ENCODE results near the gene VPS54. TPM values are rescaled to one million over a fixed set of nuclear protein-coding genes. Genes with fewer than 3 reads are reported as not detected.

VPS54 gene
- total RNA-seq, 1 experiment from 2014 or later, result 14.6 TPM

DNA sequence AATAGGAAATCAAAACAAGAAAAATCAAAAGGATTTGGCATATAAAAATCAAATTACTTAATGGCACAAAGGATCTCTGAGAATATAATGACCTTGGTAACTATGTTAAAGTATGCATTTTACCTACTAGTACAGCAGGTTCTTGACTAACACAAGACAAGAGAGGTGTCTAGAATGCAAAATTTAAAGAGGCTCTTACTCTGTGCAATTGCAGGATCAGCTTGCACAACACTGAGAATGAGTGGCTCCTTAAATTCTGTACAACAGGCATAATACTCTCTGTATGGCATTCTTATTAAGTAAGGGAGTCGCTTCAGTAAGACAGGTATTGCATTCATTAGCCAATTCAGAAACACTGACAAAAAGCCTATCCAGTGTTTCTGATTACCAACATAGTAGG lies 104.9 kb downstream of the VPS54 start:
- no peaks in the 10 kb centered on the region for H3K9me3 Mint-ChIP-seq
- POLR2A ChIA-PET, result no interaction called here
- DNase-seq (ENCODE audit: low spot score), result no peak
- peaks cover 18% of the 10 kb centered on the region for H3K36me3 Mint-ChIP-seq
- H3K4me1 Mint-ChIP-seq, result peaks cover 10% of the 10 kb centered on the region
- ATAC-seq, result no peak
- H3K4me3 Mint-ChIP-seq, result no peak overlapping the region
- no peak overlapping the region for H3K27ac Mint-ChIP-seq
- CTCF ChIA-PET, result interaction anchor here (0.6 kb wide), 1 partner anchor 158 kb away, joined by 3 read pairs; no protein-coding TSS in a partner anchor
- TF ChIP-seq, protein P1, sequence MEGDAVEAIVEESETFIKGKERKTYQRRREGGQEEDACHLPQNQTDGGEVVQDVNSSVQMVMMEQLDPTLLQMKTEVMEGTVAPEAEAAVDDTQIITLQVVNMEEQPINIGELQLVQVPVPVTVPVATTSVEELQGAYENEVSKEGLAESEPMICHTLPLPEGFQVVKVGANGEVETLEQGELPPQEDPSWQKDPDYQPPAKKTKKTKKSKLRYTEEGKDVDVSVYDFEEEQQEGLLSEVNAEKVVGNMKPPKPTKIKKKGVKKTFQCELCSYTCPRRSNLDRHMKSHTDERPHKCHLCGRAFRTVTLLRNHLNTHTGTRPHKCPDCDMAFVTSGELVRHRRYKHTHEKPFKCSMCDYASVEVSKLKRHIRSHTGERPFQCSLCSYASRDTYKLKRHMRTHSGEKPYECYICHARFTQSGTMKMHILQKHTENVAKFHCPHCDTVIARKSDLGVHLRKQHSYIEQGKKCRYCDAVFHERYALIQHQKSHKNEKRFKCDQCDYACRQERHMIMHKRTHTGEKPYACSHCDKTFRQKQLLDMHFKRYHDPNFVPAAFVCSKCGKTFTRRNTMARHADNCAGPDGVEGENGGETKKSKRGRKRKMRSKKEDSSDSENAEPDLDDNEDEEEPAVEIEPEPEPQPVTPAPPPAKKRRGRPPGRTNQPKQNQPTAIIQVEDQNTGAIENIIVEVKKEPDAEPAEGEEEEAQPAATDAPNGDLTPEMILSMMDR (IDR thresholded peaks at IDR 0.05), result no peak
- TF ChIP-seq ZNF219 (CRISPR knock-in tag; IDR thresholded peaks at IDR 0.05; ENCODE audit: borderline replicate concordance), result no peak
- TF ChIP-seq ZNF263 (CRISPR knock-in tag; IDR thresholded peaks at IDR 0.05; ENCODE audit: low read depth), result no peak
- TF ChIP-seq ZNF232 (CRISPR knock-in tag; IDR thresholded peaks at IDR 0.05), result no peak
- TF ChIP-seq, protein P2, sequence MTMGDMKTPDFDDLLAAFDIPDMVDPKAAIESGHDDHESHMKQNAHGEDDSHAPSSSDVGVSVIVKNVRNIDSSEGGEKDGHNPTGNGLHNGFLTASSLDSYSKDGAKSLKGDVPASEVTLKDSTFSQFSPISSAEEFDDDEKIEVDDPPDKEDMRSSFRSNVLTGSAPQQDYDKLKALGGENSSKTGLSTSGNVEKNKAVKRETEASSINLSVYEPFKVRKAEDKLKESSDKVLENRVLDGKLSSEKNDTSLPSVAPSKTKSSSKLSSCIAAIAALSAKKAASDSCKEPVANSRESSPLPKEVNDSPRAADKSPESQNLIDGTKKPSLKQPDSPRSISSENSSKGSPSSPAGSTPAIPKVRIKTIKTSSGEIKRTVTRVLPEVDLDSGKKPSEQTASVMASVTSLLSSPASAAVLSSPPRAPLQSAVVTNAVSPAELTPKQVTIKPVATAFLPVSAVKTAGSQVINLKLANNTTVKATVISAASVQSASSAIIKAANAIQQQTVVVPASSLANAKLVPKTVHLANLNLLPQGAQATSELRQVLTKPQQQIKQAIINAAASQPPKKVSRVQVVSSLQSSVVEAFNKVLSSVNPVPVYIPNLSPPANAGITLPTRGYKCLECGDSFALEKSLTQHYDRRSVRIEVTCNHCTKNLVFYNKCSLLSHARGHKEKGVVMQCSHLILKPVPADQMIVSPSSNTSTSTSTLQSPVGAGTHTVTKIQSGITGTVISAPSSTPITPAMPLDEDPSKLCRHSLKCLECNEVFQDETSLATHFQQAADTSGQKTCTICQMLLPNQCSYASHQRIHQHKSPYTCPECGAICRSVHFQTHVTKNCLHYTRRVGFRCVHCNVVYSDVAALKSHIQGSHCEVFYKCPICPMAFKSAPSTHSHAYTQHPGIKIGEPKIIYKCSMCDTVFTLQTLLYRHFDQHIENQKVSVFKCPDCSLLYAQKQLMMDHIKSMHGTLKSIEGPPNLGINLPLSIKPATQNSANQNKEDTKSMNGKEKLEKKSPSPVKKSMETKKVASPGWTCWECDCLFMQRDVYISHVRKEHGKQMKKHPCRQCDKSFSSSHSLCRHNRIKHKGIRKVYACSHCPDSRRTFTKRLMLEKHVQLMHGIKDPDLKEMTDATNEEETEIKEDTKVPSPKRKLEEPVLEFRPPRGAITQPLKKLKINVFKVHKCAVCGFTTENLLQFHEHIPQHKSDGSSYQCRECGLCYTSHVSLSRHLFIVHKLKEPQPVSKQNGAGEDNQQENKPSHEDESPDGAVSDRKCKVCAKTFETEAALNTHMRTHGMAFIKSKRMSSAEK (CRISPR knock-in tag; IDR thresholded peaks at IDR 0.05; ENCODE audit: borderline replicate concordance), result no peak
- TF ChIP-seq, protein P3, sequence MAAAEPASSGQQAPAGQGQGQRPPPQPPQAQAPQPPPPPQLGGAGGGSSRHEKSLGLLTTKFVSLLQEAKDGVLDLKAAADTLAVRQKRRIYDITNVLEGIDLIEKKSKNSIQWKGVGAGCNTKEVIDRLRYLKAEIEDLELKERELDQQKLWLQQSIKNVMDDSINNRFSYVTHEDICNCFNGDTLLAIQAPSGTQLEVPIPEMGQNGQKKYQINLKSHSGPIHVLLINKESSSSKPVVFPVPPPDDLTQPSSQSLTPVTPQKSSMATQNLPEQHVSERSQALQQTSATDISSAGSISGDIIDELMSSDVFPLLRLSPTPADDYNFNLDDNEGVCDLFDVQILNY (CRISPR knock-in tag; IDR thresholded peaks at IDR 0.05), result no peak
- no peak for TF ChIP-seq ZNF423 (CRISPR knock-in tag; IDR thresholded peaks at IDR 0.05)
- no peak for TF ChIP-seq ZNF121 (CRISPR knock-in tag; IDR thresholded peaks at IDR 0.05)
- TF ChIP-seq PRRX2 (CRISPR knock-in tag; IDR thresholded peaks at IDR 0.05), result no peak
- TF ChIP-seq SMAD3 (CRISPR knock-in tag; IDR thresholded peaks at IDR 0.05; ENCODE audit: borderline replicate concordance), result no peak
- TF ChIP-seq EMX1 (CRISPR knock-in tag; IDR thresholded peaks at IDR 0.05), result no peak
- TF ChIP-seq, protein P4, sequence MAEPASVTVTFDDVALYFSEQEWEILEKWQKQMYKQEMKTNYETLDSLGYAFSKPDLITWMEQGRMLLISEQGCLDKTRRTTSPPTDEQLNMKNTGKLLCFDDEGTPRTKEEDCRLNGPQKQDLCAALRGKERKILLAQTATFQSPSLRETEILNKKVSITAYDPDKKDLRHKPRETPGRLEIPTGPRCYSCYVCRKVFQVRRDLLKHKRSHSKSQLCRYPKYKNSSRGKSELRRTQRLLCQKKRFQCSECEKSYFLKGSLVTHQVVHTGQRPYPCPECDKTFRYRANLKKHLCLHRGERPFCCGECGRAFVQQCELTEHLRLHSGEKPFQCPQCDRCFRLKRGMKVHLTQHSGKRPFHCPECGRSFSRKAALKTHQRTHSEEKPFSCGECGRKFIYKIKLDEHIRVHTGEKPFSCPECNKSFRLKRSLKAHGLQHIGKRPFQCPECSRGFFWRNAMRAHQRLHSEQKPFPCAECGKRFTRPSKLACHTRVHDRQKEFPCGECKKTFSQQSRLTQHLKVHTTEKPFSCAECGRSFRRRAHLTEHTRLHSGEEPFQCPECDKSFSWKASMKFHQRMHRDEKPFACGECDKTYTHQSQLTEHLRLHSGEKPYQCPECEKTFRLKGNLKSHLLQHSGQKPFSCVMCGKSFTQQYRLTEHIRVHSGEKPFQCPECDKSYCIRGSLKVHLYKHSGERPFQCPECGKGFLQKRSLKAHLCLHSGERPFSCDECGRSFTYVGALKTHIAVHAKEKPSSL (CRISPR knock-in tag; conservative IDR thresholded peaks at IDR 0.05), result no peak
- no peak for TF ChIP-seq NFYB (CRISPR knock-in tag; conservative IDR thresholded peaks at IDR 0.05; ENCODE audit: low read depth)
- no peak for TF ChIP-seq TEAD1 (CRISPR knock-in tag; IDR thresholded peaks at IDR 0.05)
- TF ChIP-seq NR2C2 (CRISPR knock-in tag; IDR thresholded peaks at IDR 0.05), result no peak
- H3K27me3 Mint-ChIP-seq (ENCODE audit: low read depth), result no peaks in the 10 kb centered on the region

DNA sequence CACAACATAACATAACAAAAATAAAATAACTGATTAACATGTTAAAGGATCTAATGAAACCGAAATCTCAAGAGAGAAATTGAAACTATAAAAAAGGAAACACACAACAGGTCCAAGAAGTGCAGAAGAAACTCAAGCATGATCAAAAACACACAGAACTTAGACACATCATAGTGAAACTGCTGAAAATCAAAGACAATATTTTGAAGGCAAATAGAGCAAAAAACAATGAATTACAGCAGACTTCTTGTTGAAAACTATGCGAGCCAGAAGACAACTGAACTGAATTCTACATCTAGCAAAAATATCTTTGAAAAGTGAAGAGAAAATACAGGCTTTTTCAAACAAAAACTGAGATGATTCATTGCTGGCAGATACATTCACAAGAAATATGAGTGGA lies 116.2 kb downstream of the VPS54 start:
- ATAC-seq, result no peak
- CTCF ChIA-PET, result no interaction called here
- H3K27me3 Mint-ChIP-seq (ENCODE audit: low read depth), result no peaks in the 10 kb centered on the region
- no peak overlapping the region for H3K4me3 Mint-ChIP-seq
- no peak overlapping the region for H3K27ac Mint-ChIP-seq
- no peak for DNase-seq (ENCODE audit: low spot score)
- POLR2A ChIA-PET, result no interaction called here
- H3K4me1 Mint-ChIP-seq, result no peaks in the 10 kb centered on the region; the same call in 1 of the 2 replicates
- TF ChIP-seq ZNF317 (CRISPR knock-in tag; IDR thresholded peaks at IDR 0.05; ENCODE audit: borderline replicate concordance, low read depth), result peak; percentile 98
- no peak for TF ChIP-seq MYBL2 (CRISPR knock-in tag; IDR thresholded peaks at IDR 0.05)
- no peak for TF ChIP-seq TCF7 (CRISPR knock-in tag; IDR thresholded peaks at IDR 0.05; ENCODE audit: low read depth)
- TF ChIP-seq, protein P3 (CRISPR knock-in tag; IDR thresholded peaks at IDR 0.05), result no peak
- peaks cover 50% of the 10 kb centered on the region for H3K36me3 Mint-ChIP-seq
- H3K9me3 Mint-ChIP-seq, result peaks cover 37% of the 10 kb centered on the region

All from WTC11 (cell line).